Measurements from ENCODE around the gene CPEB4.

The CPEB4 gene

GRCh38 chr5:173916233-173916632 is 28.1 kb downstream of the CPEB4 start:
- DNase-seq (ENCODE audit: low read depth): no peak

- peak; percentile 86 for DNase-seq (ENCODE audit: low read depth)
Observed at GRCh38 chr5:173917788-173918786, 29.9 kb downstream of the CPEB4 start.

GRCh38 chr5:173919443-173919842 is 31.3 kb downstream of the CPEB4 start:
- peak; percentile 31 for DNase-seq (ENCODE audit: low read depth)

GRCh38 chr5:173920024-173920753 is 32.0 kb downstream of the CPEB4 start:
- peak; percentile 44 for DNase-seq (ENCODE audit: low read depth)

- peak; percentile 66 for DNase-seq (ENCODE audit: low read depth)
Observed at GRCh38 chr5:173920866-173921555, 32.9 kb downstream of the CPEB4 start.

- DNase-seq (ENCODE audit: low read depth): no peak
Observed at GRCh38 chr5:173922527-173922926, 34.4 kb downstream of the CPEB4 start.

- peak; percentile 80 for DNase-seq (ENCODE audit: low read depth)
Observed at GRCh38 chr5:173923218-173924095, 35.3 kb downstream of the CPEB4 start.

- no peak for DNase-seq (ENCODE audit: low read depth)
Observed at GRCh38 chr5:173924899-173925298, 36.8 kb downstream of the CPEB4 start.

GRCh38 chr5:173925449-173926071 is 37.4 kb downstream of the CPEB4 start:
- peak; percentile 46 for DNase-seq (ENCODE audit: low read depth)

- peak; percentile 81 for DNase-seq (ENCODE audit: low read depth)
Observed at GRCh38 chr5:173926359-173926758, 38.2 kb downstream of the CPEB4 start.

- no peak for DNase-seq (ENCODE audit: low read depth)
Observed at GRCh38 chr5:173928871-173929574, 40.9 kb downstream of the CPEB4 start.

- DNase-seq (ENCODE audit: low read depth): no peak
Observed at GRCh38 chr5:173932695-173933139, 44.6 kb downstream of the CPEB4 start.

GRCh38 chr5:173933901-173934300 is 45.8 kb downstream of the CPEB4 start:
- no peak for DNase-seq (ENCODE audit: low read depth)

GRCh38 chr5:173935396-173935795 is 47.2 kb downstream of the CPEB4 start:
- no peak for DNase-seq (ENCODE audit: low read depth)

- no peak for DNase-seq (ENCODE audit: low read depth)
Observed at GRCh38 chr5:173940269-173940668, 52.1 kb downstream of the CPEB4 start.

GRCh38 chr5:173941102-173941501 is 53.0 kb downstream of the CPEB4 start:
- no peak for DNase-seq (ENCODE audit: low read depth)

GRCh38 chr5:173941758-173942401 is 53.7 kb downstream of the CPEB4 start:
- no peak for DNase-seq (ENCODE audit: low read depth)

GRCh38 chr5:173944511-173944910 is 56.4 kb downstream of the CPEB4 start:
- DNase-seq (ENCODE audit: low read depth): no peak

GRCh38 chr5:173945160-173945559 is 57.0 kb downstream of the CPEB4 start:
- no peak for DNase-seq (ENCODE audit: low read depth)

- DNase-seq (ENCODE audit: low read depth): no peak
Observed at GRCh38 chr5:173946323-173946722, 58.2 kb downstream of the CPEB4 start.
